Esophagus muscularis mucosa (tissue), 4 donors: ENCODE data around the gene BORCS6.

Source experiments
- CTCF ChIP-seq, 3 experiments: fragments of 200-600 bp in 2 of 3; fragments of 450-650 bp in 1 of 3; sonication (generic) in 2 of 3; IDR thresholded peaks; one replicate each; pipeline ENCODE4 v1.5.1; 2017 to 2019; ENCODE audit warnings: antibody characterized with exemption in 3 of 3, mild to moderate bottlenecking in 2 of 3, moderate library complexity in 1 of 3
- EP300 ChIP-seq: sonication (generic); formaldehyde crosslinking; IDR thresholded peaks from one replicate; pipeline ENCODE4 v1.6.1; 2017; ENCODE audit warnings: antibody characterized with exemption
- POLR2A ChIP-seq: fragments of 450-650 bp; IDR thresholded peaks from one replicate; pipeline ENCODE4 v1.6.1; 2017; ENCODE audit warnings: antibody characterized with exemption, moderate library complexity, mild to moderate bottlenecking, low read depth
- POLR2AphosphoS5 ChIP-seq, 2 donors: sonication (generic); formaldehyde crosslinking; IDR thresholded peaks; one replicate each; pipeline ENCODE4 v1.6.1; 2017; ENCODE audit warnings: antibody characterized with exemption in 2 of 2

GRCh38 chr17:8221663-8222379 is 31.8 kb upstream of the BORCS6 start:
- TF ChIP-seq CTCF (IDR thresholded peaks at IDR 0.05) (no peak), POLR2A (peak; percentile 32), POLR2AphosphoS5 (IDR thresholded peaks at IDR 0.05) (peak in 1 of 2 donors; percentile 73), EP300 (no peak)
